H1 (cell line): ENCODE measurements around the gene ZNF260. TPM values are rescaled to one million over a fixed set of nuclear protein-coding genes. Genes with fewer than 3 reads are reported as not detected.

Source experiments
- CTCF ChIA-PET: fragments of 300-600 bp; sonication (Branson Sonifier 250); formaldehyde crosslinking; loops from one replicate; lab custom pipeline; 2021; ENCODE audit not compliant: partially characterized antibody; lab: Charles Lee
- POLR2A ChIA-PET: fragments of 300-600 bp; sonication (Branson Sonifier 250); formaldehyde crosslinking; loops from one replicate; lab custom pipeline; 2021; ENCODE audit warnings: inconsistent platforms; ENCODE audit not compliant: partially characterized antibody; lab: Charles Lee
- DNase-seq, 2 experiments: peaks; one replicate each; pipeline versions ENCODE4 v3.0.0 to v3.0.0-alpha.2; 2010 to 2022; ENCODE audit warnings: low spot score in 2 of 2, low read depth in 1 of 2, mixed read lengths in 1 of 2
- FAIRE-seq: peaks from 2 replicates; lab custom pipeline; 2011; peaks lifted over from hg19 to GRCh38; lab: Jason Lieb, UNC
- H2AFZ ChIP-seq: 2 replicates; pipeline ENCODE4 v1.8.1; 2012; ENCODE audit warnings: low read length, inconsistent platforms
- H2AK5ac ChIP-seq: 2 replicates; pipeline ENCODE4 v1.6.1; 2013; ENCODE audit warnings: low read depth, low read length
- H2BK120ac ChIP-seq: replicated peaks from 2 replicates; pipeline ENCODE3; 2013; ENCODE audit warnings: low read depth, low read length, inconsistent platforms
- H2BK12ac ChIP-seq: 2 replicates; pipeline ENCODE4 v1.6.1; 2013; ENCODE audit warnings: low read depth, low read length
- H2BK15ac ChIP-seq: 2 replicates; pipeline ENCODE4 v1.6.1; 2013; ENCODE audit warnings: low read length
- H2BK20ac ChIP-seq: 2 replicates; pipeline ENCODE4 v1.6.1; 2013; ENCODE audit warnings: low read length
- H2BK5ac ChIP-seq: 2 replicates; pipeline ENCODE4 v1.6.1; 2013; ENCODE audit warnings: low read depth, low read length
- H3K14ac ChIP-seq: 2 replicates; pipeline ENCODE4 v1.6.1; 2013; ENCODE audit warnings: inconsistent platforms; ENCODE audit not compliant: insufficient read length
- H3K18ac ChIP-seq: 2 replicates; pipeline ENCODE4 v1.6.1; 2013; ENCODE audit warnings: low read length; ENCODE audit errors: extremely low read depth
- H3K23ac ChIP-seq: 2 replicates; pipeline ENCODE4 v1.6.1; 2013; ENCODE audit warnings: inconsistent platforms; ENCODE audit not compliant: insufficient read length
- H3K23me2 ChIP-seq: 2 replicates; pipeline ENCODE4 v1.6.1; 2013; ENCODE audit warnings: low read depth, low read length
- H3K27ac ChIP-seq: 2 replicates; pipeline ENCODE4 v1.6.1; 2011; ENCODE audit warnings: low read depth, low read length, inconsistent platforms
- H3K27me3 ChIP-seq, 4 experiments: replicated peaks in 1 of 4; 1 replicate in 1 of 4; 2 replicates in 3 of 4; pipeline versions ENCODE4 v1.6.1 to v1.8.1; 2011 to 2013; ENCODE audit warnings: low read length in 3 of 4, mild to moderate bottlenecking in 3 of 4, inconsistent platforms in 2 of 4, mixed read lengths in 2 of 4, moderate library complexity in 1 of 4; ENCODE audit not compliant: control insufficient read depth in 3 of 4, insufficient read depth in 3 of 4; ENCODE audit errors: extremely low read depth in 1 of 4
- H3K36me3 ChIP-seq, 4 experiments: 2 replicates each; pipeline versions ENCODE4 v1.6.1 to v1.8.1; 2011 to 2013; ENCODE audit warnings: mild to moderate bottlenecking in 4 of 4, low read length in 3 of 4, moderate library complexity in 2 of 4, control low read depth in 1 of 4, inconsistent platforms in 1 of 4; ENCODE audit not compliant: insufficient read depth in 4 of 4, control insufficient read depth in 2 of 4
- H3K4ac ChIP-seq: replicated peaks from 2 replicates; pipeline ENCODE3; 2013; ENCODE audit warnings: low read length, low read depth, mixed read lengths, inconsistent platforms; ENCODE audit not compliant: insufficient read length
- H3K4me1 ChIP-seq, 4 experiments: replicated peaks in 1 of 4; 1 replicate in 1 of 4; 2 replicates in 3 of 4; pipeline versions ENCODE4 v1.6.1 to v1.8.1; 2011 to 2013; ENCODE audit warnings: low read length in 3 of 4, inconsistent platforms in 2 of 4, mixed read lengths in 1 of 4; ENCODE audit not compliant: insufficient read depth in 4 of 4, control insufficient read depth in 3 of 4
- H3K4me2 ChIP-seq, 2 experiments: 2 replicates each; pipeline versions ENCODE4 v1.6.1 to v1.8.1; 2011 to 2013; ENCODE audit warnings: low read depth in 2 of 2, low read length in 2 of 2, control low read depth in 1 of 2, inconsistent platforms in 1 of 2, mild to moderate bottlenecking in 1 of 2; ENCODE audit not compliant: insufficient read depth in 1 of 2
- H3K4me3 ChIP-seq, 4 experiments: fragments of 200-600, 300-600 bp in 1 of 4; sonication (generic), shearing (Covaris generic), sonication (Bioruptor Twin) in 1 of 4; 2 replicates each; pipeline versions ENCODE4 v1.5.1 to v1.8.1; 2011 to 2016; ENCODE audit warnings: low read length in 4 of 4, low read depth in 3 of 4, control low read depth in 2 of 4, inconsistent platforms in 2 of 4, mild to moderate bottlenecking in 2 of 4, mixed read lengths in 1 of 4, moderate library complexity in 1 of 4; ENCODE audit not compliant: insufficient read depth in 2 of 4; ENCODE audit errors: extremely low read depth in 1 of 4
- H3K56ac ChIP-seq: replicated peaks from 2 replicates; pipeline ENCODE3; 2013; ENCODE audit warnings: low read depth, mild to moderate bottlenecking, mixed read lengths, low read length, inconsistent platforms; ENCODE audit not compliant: insufficient read length
- H3K79me1 ChIP-seq: 2 replicates; pipeline ENCODE4 v1.6.1; 2013; ENCODE audit warnings: low read depth, low read length, control low read depth
- H3K79me2 ChIP-seq, 2 experiments: 2 replicates each; pipeline versions ENCODE4 v1.6.1 to v1.8.1; 2012 to 2013; ENCODE audit warnings: low read length in 2 of 2, mild to moderate bottlenecking in 2 of 2, inconsistent platforms in 1 of 2; ENCODE audit not compliant: insufficient read depth in 2 of 2, control insufficient read depth in 1 of 2
- H3K9ac ChIP-seq, 4 experiments: replicated peaks in 1 of 4; 1 replicate in 1 of 4; 2 replicates in 3 of 4; pipeline versions ENCODE4 v1.6.1 to v1.8.1; 2011 to 2013; ENCODE audit warnings: low read depth in 3 of 4, low read length in 3 of 4, control low read depth in 2 of 4, mild to moderate bottlenecking in 2 of 4, moderate library complexity in 2 of 4, inconsistent platforms in 1 of 4; ENCODE audit errors: extremely low read depth in 1 of 4
- H3K9me3 ChIP-seq, 2 experiments: 2 replicates each; pipeline versions ENCODE4 v1.6.1 to v1.8.1; 2012 to 2013; ENCODE audit warnings: mild to moderate bottlenecking in 2 of 2, moderate library complexity in 2 of 2, control low read depth in 1 of 2, inconsistent platforms in 1 of 2, low read depth in 1 of 2, low read length in 1 of 2, mixed read lengths in 1 of 2; ENCODE audit not compliant: insufficient read depth in 2 of 2
- H4K20me1 ChIP-seq, 2 experiments: replicated peaks in 1 of 2; 2 replicates each; pipeline versions ENCODE3 to v1.8.1; 2011 to 2013; ENCODE audit warnings: inconsistent platforms in 2 of 2, low read length in 2 of 2, mild to moderate bottlenecking in 1 of 2; ENCODE audit not compliant: insufficient read depth in 2 of 2, control insufficient read depth in 1 of 2
- H4K5ac ChIP-seq: 2 replicates; pipeline ENCODE4 v1.6.1; 2013; ENCODE audit warnings: low read length, low read depth, mixed read lengths, inconsistent platforms; ENCODE audit not compliant: insufficient read length
- H4K8ac ChIP-seq: 2 replicates; pipeline ENCODE4 v1.8.0; 2013; ENCODE audit warnings: mild to moderate bottlenecking, moderate library complexity, low read length, inconsistent platforms; ENCODE audit not compliant: insufficient read depth; ENCODE audit errors: extremely low read depth
- H4K91ac ChIP-seq: replicated peaks from 2 replicates; pipeline ENCODE3; 2013; ENCODE audit warnings: low read length, mixed read lengths, inconsistent platforms; ENCODE audit not compliant: insufficient read length
- ASH2L ChIP-seq: fragments of 200-600, 300-600 bp; sonication (generic); IDR thresholded peaks from one replicate; pipeline ENCODE4 v1.7.1; 2017; ENCODE audit warnings: low read length
- CBX8 ChIP-seq: fragments of 300-800, 300-1000 bp; sonication (generic); IDR thresholded peaks from 2 replicates; pipeline ENCODE4 v1.7.1; 2016; ENCODE audit warnings: low read depth, low read length, borderline replicate concordance
- CHD1 ChIP-seq: IDR thresholded peaks from 2 replicates; pipeline ENCODE4 v1.6.1; 2012; ENCODE audit warnings: low read depth, low read length, improper control_type of control experiment
- CTBP2 ChIP-seq: IDR thresholded peaks from 2 replicates; pipeline ENCODE4 v1.7.0; 2011; ENCODE audit warnings: borderline replicate concordance, mild to moderate bottlenecking, moderate library complexity, mixed read lengths, low read length; ENCODE audit not compliant: insufficient read depth, insufficient read length
- GABPA ChIP-seq: IDR thresholded peaks from 2 replicates; pipeline ENCODE4 v1.6.1; 2011; ENCODE audit warnings: mild to moderate bottlenecking, low read length, moderate library complexity, borderline replicate concordance; ENCODE audit not compliant: insufficient read depth
- HDAC6 ChIP-seq: IDR thresholded peaks from one replicate; pipeline ENCODE4 v1.7.1; 2012; ENCODE audit warnings: low read depth, mild to moderate bottlenecking, inconsistent platforms, low read length, moderate library complexity
- KDM1A ChIP-seq: fragments of 200-600, 300-600 bp; sonication (generic); IDR thresholded peaks from 2 replicates; pipeline ENCODE4 v1.7.1; 2016; ENCODE audit warnings: mild to moderate bottlenecking, low read length, borderline replicate concordance
- KDM4A ChIP-seq: IDR thresholded peaks from one replicate; pipeline ENCODE4 v1.7.1; 2012; ENCODE audit warnings: low read depth, mild to moderate bottlenecking, moderate library complexity, low read length, inconsistent platforms; ENCODE audit not compliant: severe bottlenecking
- RAD21 ChIP-seq, 2 experiments: IDR thresholded peaks in 1 of 2; conservative IDR thresholded peaks in 1 of 2; 2 replicates each; pipeline ENCODE4 v1.6.1; 2011; ENCODE audit warnings: low read depth in 2 of 2, low read length in 2 of 2, improper control_type of control experiment in 1 of 2, inconsistent platforms in 1 of 2, mild to moderate bottlenecking in 1 of 2, moderate library complexity in 1 of 2
- SIN3A ChIP-seq, 2 experiments: IDR thresholded peaks in 1 of 2; conservative IDR thresholded peaks in 1 of 2; 2 replicates each; pipeline ENCODE4 v1.6.1; 2011 to 2012; ENCODE audit warnings: low read length in 2 of 2, improper control_type of control experiment in 1 of 2, low read depth in 1 of 2, mild to moderate bottlenecking in 1 of 2
- YY1 ChIP-seq: IDR thresholded peaks from 2 replicates; pipeline ENCODE4 v1.6.1; 2011; ENCODE audit warnings: low read depth, mild to moderate bottlenecking, low read length
- WGBS, 2 experiments: shearing (Covaris generic) in 1 of 2; methylation state at CpG; one replicate each; pipeline versions ENCODE4 v1.1.6 to v1.1.7; 2013 to 2015; ENCODE audit warnings: low lambda C conversion rate in 2 of 2, mixed read lengths in 2 of 2, inconsistent platforms in 1 of 2, low coverage in 1 of 2, missing lambda C conversion rate in 1 of 2; ENCODE audit not compliant: insufficient replicate concordance in 2 of 2, insufficient coverage in 1 of 2, insufficient read length in 1 of 2; ENCODE audit errors: extremely low coverage in 1 of 2, missing lambda C conversion rate in 1 of 2; 5-methylcytosine and 5-hydroxymethylcytosine counted together
- polyA plus RNA-seq, 7 experiments: library from polyadenylated mRNA; depleted of rRNA in 3 of 7; stranded (reverse) in 5 of 7; unstranded in 2 of 7; fragments of >200 nt in 5 of 7; fragments of 200-250 nt in 2 of 7; gene quantifications; 1 replicate in 5 of 7; 2 replicates in 1 of 7; 4 replicates in 1 of 7; pipeline versions ENCODE4 v1.2.1 to v1.2.3, GENCODE V29; 2011 to 2013; ENCODE audit warnings: missing spikeins in 2 of 7, mixed read lengths in 2 of 7
- total RNA-seq: library from RNA; stranded (reverse); fragmentation: NEBNext Ultra II Directional; extraction: Animal tissue kit (Norgen Biotek cat#: 25700); gene quantifications from 2 replicates; pipeline ENCODE4 v1.2.1, GENCODE V29; 2021
- TF ChIP-seq, protein P1 (sequence below): IDR thresholded peaks from 2 replicates; pipeline ENCODE4 v1.6.1; 2012; ENCODE audit warnings: inconsistent platforms

ZNF260 gene
- total and polyA plus RNA-seq, 2 of the 8 experiments (the other 6 are each of a cell fraction or from before 2014, with no cell fraction given): 5.5 to 30.7 TPM

GRCh38 chr19:36574741-36575140 lies 46.7 kb upstream of the ZNF260 start:
- WGBS, 2 experiments: 90% methylated on average over 2 of the region's 2 CpGs; no CpG with 5 or more reads in 1 of the 2 experiments
- Histone ChIP-seq H3K79me2 (peaks cover 0 to 50% of the 10 kb centered on the region in 2 experiments; a peak in 2 of 4 replicates), H3K9ac (no peak overlapping the region)
- TF ChIP-seq KDM1A: no peak
- TF ChIP-seq GABPA: no peak
- no peak for TF ChIP-seq YY1
- no peak for TF ChIP-seq SIN3A (conservative IDR thresholded peaks at IDR 0.05 in 1 of 2, IDR thresholded peaks at IDR 0.05 in 1 of 2; ENCODE audit: low read depth in 1 of 2, low read length in 2 of 2)
- TF ChIP-seq RAD21 (IDR thresholded peaks at IDR 0.05 in 1 of 2, conservative IDR thresholded peaks at IDR 0.05 in 1 of 2; ENCODE audit: low read depth in 2 of 2, low read length in 2 of 2): no peak
- no peak for TF ChIP-seq KDM4A
- no peak for TF ChIP-seq CHD1
- TF ChIP-seq CBX8: no peak
- TF ChIP-seq CTBP2: no peak
- TF ChIP-seq HDAC6: no peak
- TF ChIP-seq ASH2L: no peak
- TF ChIP-seq, protein P1, sequence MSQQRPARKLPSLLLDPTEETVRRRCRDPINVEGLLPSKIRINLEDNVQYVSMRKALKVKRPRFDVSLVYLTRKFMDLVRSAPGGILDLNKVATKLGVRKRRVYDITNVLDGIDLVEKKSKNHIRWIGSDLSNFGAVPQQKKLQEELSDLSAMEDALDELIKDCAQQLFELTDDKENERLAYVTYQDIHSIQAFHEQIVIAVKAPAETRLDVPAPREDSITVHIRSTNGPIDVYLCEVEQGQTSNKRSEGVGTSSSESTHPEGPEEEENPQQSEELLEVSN: no peak

More at GRCh38 chr19:36574741-36575140, 46.7 kb upstream of the ZNF260 start:
- peak overlapping the region; percentile 85 to 95 for H3K4me2 ChIP-seq
- no peak overlapping the region for H3K56ac ChIP-seq
- no peak overlapping the region for H2BK20ac ChIP-seq
- peaks cover 8% of the 10 kb centered on the region for H3K23me2 ChIP-seq
- peaks cover 0 to 4% of the 10 kb centered on the region in 2 experiments for H4K20me1 ChIP-seq
- H3K36me3 ChIP-seq: peaks cover 2 to 22% (median 4%) of the 10 kb centered on the region in 4 experiments; a peak in 6 of 8 replicates
- H2BK15ac ChIP-seq: no peak overlapping the region
- H3K79me1 ChIP-seq: peaks cover 3% of the 10 kb centered on the region
- FAIRE-seq (no peak), DNase-seq (no peak)
- no peak overlapping the region for H3K4ac ChIP-seq
- CTCF ChIA-PET: no interaction called here
- no peak overlapping the region for H3K27ac ChIP-seq
- H2AK5ac ChIP-seq: no peak overlapping the region
- no peak overlapping the region for H3K14ac ChIP-seq
- H2BK120ac ChIP-seq: no peak overlapping the region
- peak overlapping the region in 2 of 4 experiments; percentile 93 to 100; a peak in 4 of 8 replicates for H3K4me3 ChIP-seq
- H4K5ac ChIP-seq: no peak overlapping the region
- H3K27me3 ChIP-seq: no peaks in the 10 kb centered on the region
- POLR2A ChIA-PET: interaction anchor here (3.4 kb wide), 1 partner anchor 46 kb away, joined by 31 read pairs; the partner anchor contains the start of gene ZNF260
- H3K4me1 ChIP-seq: peaks cover 0 to 4% (median 0%) of the 10 kb centered on the region in 4 experiments; a peak in 2 of 7 replicates
- no peak overlapping the region for H2BK12ac ChIP-seq
- no peak overlapping the region for H2AFZ ChIP-seq
- H3K23ac ChIP-seq: no peak overlapping the region
- no peak overlapping the region for H2BK5ac ChIP-seq
- H4K91ac ChIP-seq: no peak overlapping the region
- H3K9me3 ChIP-seq: no peaks in the 10 kb centered on the region
- no peak overlapping the region for H3K18ac ChIP-seq
- no peak overlapping the region for H4K8ac ChIP-seq
